ENCODE results near the gene SMARCB1.

DNA sequence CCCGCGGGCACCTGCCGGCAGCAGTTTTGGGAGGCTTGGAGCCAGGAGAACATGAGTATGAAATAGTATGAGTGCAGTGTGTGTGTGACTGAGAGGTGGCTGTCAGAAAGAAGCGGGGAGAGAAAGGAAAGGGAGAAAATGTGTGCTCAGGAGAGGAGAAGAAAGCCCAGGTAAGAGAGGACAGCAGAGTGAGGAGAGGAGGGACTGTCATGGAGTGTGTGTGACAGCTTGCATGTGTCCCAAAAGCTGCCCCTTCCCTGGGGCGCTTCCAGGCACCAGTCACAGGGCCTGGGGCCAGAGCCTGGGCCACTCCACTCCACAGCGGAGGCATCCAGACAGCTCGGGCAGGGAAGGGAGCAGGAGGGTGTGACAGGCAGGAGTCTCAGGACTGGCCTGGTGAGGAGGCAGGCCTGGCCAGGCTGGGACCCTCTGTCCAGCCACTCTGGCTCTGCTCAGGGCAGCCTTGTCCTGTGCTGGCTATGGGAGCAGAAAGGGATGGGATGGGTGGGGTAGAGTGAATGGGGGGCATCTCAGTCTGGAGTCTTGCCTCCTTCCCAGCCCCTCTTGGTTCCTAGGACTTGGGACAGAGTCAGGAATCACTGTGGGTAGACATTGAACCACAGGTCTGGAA, 13.2 kb upstream of the SMARCB1 start:
- TF ChIP-seq, protein P1, sequence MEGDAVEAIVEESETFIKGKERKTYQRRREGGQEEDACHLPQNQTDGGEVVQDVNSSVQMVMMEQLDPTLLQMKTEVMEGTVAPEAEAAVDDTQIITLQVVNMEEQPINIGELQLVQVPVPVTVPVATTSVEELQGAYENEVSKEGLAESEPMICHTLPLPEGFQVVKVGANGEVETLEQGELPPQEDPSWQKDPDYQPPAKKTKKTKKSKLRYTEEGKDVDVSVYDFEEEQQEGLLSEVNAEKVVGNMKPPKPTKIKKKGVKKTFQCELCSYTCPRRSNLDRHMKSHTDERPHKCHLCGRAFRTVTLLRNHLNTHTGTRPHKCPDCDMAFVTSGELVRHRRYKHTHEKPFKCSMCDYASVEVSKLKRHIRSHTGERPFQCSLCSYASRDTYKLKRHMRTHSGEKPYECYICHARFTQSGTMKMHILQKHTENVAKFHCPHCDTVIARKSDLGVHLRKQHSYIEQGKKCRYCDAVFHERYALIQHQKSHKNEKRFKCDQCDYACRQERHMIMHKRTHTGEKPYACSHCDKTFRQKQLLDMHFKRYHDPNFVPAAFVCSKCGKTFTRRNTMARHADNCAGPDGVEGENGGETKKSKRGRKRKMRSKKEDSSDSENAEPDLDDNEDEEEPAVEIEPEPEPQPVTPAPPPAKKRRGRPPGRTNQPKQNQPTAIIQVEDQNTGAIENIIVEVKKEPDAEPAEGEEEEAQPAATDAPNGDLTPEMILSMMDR (IDR thresholded peaks at IDR 0.05), result no peak
- TF ChIP-seq POLR2A (IDR thresholded peaks at IDR 0.05) (no peak), POLR2AphosphoS5 (IDR thresholded peaks at IDR 0.05) (no peak)

Data from breast epithelium (tissue), 3 donors.